Heart left ventricle (tissue), 16 donors: Measurements from ENCODE around the gene CDON. TPM values are rescaled to one million over a fixed set of nuclear protein-coding genes. Genes with fewer than 3 reads are reported as not detected.
"Not testable (repeated sequence)": the region's sequence is repeated elsewhere in the genome, so short reads cannot be mapped to it uniquely, and the experiment has no call there.

ENCODE experiments used
- ATAC-seq, 4 donors: fragments of 200-7000 bp; cut with Tn5 transposase; one replicate each; pipeline ENCODE4 v1.9.1; 2020 to 2022; ENCODE audit warnings: moderate library complexity in 4 of 4, mild to moderate bottlenecking in 3 of 4, moderate number of reproducible peaks in 1 of 4
- DNase-seq, 5 donors: peaks; one replicate each; pipeline ENCODE4 v3.0.0-alpha.2; 2020
- H3K27ac ChIP-seq, 12 donors: fragments of 200-600 bp; sonication (generic) in 4 of 12; one replicate each; pipeline versions ENCODE4 v1.5.0 to v1.8.0; 2016 to 2022; ENCODE audit warnings: mild to moderate bottlenecking in 2 of 12
- H3K27me3 ChIP-seq, 9 donors: fragments of 200-600 bp; sonication (generic) in 2 of 9; one replicate each; pipeline versions ENCODE4 v1.5.1 to v1.8.0; 2016 to 2022; ENCODE audit warnings: mild to moderate bottlenecking in 3 of 9
- H3K36me3 ChIP-seq, 9 donors: fragments of 200-600 bp; sonication (generic) in 2 of 9; one replicate each; pipeline versions ENCODE4 v1.5.0 to v1.8.0; 2018 to 2022; ENCODE audit warnings: mild to moderate bottlenecking in 2 of 9
- H3K4me1 ChIP-seq, 12 donors: fragments of 200-600 bp; sonication (generic) in 4 of 12; one replicate each; pipeline versions ENCODE4 v1.5.0 to v1.8.0; 2016 to 2022; ENCODE audit warnings: mild to moderate bottlenecking in 3 of 12
- H3K4me3 ChIP-seq, 12 donors: fragments of 200-600 bp; sonication (generic) in 4 of 12; one replicate each; pipeline versions ENCODE4 v1.5.0 to v1.8.0; 2017 to 2022; ENCODE audit warnings: mild to moderate bottlenecking in 9 of 12, moderate library complexity in 4 of 12
- H3K9me3 ChIP-seq, 12 donors: fragments of 200-600 bp; sonication (generic) in 4 of 12; one replicate each; pipeline versions ENCODE4 v1.5.0 to v1.8.0; 2016 to 2022; ENCODE audit warnings: mild to moderate bottlenecking in 1 of 12
- POLR2A ChIP-seq, 2 donors: fragments of 450-650 bp; IDR thresholded peaks; one replicate each; pipeline ENCODE4 v1.6.1; 2017; ENCODE audit warnings: antibody characterized with exemption in 2 of 2, mild to moderate bottlenecking in 2 of 2, moderate library complexity in 2 of 2
- WGBS, 4 donors: extraction: QIAGEN DNeasy Blood & Tissue Kit in 2 of 4; methylation state at CpG; one replicate each; pipeline versions ENCODE4 v1.1.5 to v1.1.7; 2013 to 2018; 5-methylcytosine and 5-hydroxymethylcytosine counted together
- intact Hi-C, 10 donors: fragments of 100-400 bp; cut with DNase I; formaldehyde crosslinking; loops; one replicate each; pipeline versions ENCODE4 v1.11.1 to v1.14.2; 2022
- polyA plus RNA-seq, 2 donors: library from polyadenylated mRNA; stranded (reverse); fragments of 200-250 nt; gene quantifications; one replicate each; pipeline ENCODE4 v1.2.3, GENCODE V29; 2013
- total RNA-seq, 9 donors: library from RNA; depleted of rRNA in 2 of 9; stranded (reverse); fragments of >200 nt in 2 of 9; fragmentation: NEBNext Ultra II Directional in 3 of 9; extraction: Animal tissue kit (Norgen Biotek cat#: 25700) in 3 of 9; gene quantifications; one replicate each; pipeline versions ENCODE4 v1.1.0 to v1.2.4, GENCODE V29; 2016 to 2023
- TF ChIP-seq, protein P1 (sequence below), 12 donors: fragments of 200-600 bp; sonication (generic) in 4 of 12; IDR thresholded peaks; one replicate each; pipeline versions ENCODE4 v1.5.0 to v1.8.0; 2018 to 2022; ENCODE audit warnings: antibody characterized with exemption in 12 of 12, mild to moderate bottlenecking in 5 of 12
- donor health status: ischemic (EF 13 %, LVEDD 7.1; RV severe dilation, severe dysfunction).
- donor health status: healthy with polysubstance abuse.
- donor health status: DM: no; HTN: yes; CAD: no.
- donor health status: DM: no; HTN: no; CAD: no.
- donor health status: ischemic (EF 25% LVEDD 6.9; RV normal size, moderate dysfunction).
- donor health status: ischemic (EF 25% LVEDD 5.7; RV mildly dilated, moderate dysfunction).
- donor health status: healthy.
- donor health status: DM: yes; HTN: yes; CAD: no.
- donor health status: ischemic (EF 35%, LVEDD 5.7; RV mildly dilated, moderate dysfunction).
- donor health status: nonischemic (EF 11% LVEDD 7.7; RV severe dilation, severe dysfunction).
- donor health status: DM: yes; HTN: yes; CAD: no.
- donor health status: PGD.
- donor health status: ischemic (EF 29% LVEDD 5.4; RV normal size, mild dysfunction).
- donor health status: nonischemic (EF 23%, LVEDD 6.1; RV moderate dilation, normal function).

The CDON gene
- total and polyA plus RNA-seq, 11 donors: 1.2 to 51.5 (median 7.3) TPM

DNA sequence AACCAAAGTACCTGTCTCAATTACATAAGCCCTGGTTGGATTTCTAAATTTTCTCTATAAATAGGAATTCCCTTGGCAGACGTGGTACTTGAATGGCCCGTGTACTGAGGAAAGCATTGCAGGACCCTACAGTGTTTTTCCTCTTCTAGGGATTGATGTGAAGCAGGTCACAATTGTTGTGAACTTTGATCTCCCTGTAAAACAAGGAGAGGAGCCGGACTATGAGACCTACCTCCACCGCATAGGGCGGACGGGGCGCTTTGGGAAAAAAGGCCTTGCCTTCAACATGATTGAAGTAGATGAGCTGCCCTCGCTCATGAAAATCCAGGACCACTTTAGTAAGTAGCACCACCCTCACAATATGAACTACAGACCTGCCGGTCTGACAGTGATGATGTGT lies 141.6 kb downstream of the CDON start:
- intact Hi-C loops: loop anchor here in 2 of 10 donors (1.0 to 5.0 kb wide), 2 partner anchors 271 to 273 kb away; no protein-coding TSS in a partner anchor
- H3K27me3 ChIP-seq: peaks cover 0 to 22% (median 3%) of the 10 kb centered on the region in 9 donors
- DNase-seq (no peak), ATAC-seq (no peak)
- no peak overlapping the region for H3K4me3 ChIP-seq
- no peaks in the 10 kb centered on the region for H3K9me3 ChIP-seq
- TF ChIP-seq, protein P1, sequence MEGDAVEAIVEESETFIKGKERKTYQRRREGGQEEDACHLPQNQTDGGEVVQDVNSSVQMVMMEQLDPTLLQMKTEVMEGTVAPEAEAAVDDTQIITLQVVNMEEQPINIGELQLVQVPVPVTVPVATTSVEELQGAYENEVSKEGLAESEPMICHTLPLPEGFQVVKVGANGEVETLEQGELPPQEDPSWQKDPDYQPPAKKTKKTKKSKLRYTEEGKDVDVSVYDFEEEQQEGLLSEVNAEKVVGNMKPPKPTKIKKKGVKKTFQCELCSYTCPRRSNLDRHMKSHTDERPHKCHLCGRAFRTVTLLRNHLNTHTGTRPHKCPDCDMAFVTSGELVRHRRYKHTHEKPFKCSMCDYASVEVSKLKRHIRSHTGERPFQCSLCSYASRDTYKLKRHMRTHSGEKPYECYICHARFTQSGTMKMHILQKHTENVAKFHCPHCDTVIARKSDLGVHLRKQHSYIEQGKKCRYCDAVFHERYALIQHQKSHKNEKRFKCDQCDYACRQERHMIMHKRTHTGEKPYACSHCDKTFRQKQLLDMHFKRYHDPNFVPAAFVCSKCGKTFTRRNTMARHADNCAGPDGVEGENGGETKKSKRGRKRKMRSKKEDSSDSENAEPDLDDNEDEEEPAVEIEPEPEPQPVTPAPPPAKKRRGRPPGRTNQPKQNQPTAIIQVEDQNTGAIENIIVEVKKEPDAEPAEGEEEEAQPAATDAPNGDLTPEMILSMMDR (IDR thresholded peaks at IDR 0.05): no peak
- no peaks in the 10 kb centered on the region for H3K36me3 ChIP-seq
- H3K4me1 ChIP-seq: no peaks in the 10 kb centered on the region
- 78 to 84% (median 80%) methylated on average over 9 of the region's 9 CpGs for WGBS, 4 donors
- no peak overlapping the region for H3K27ac ChIP-seq

DNA sequence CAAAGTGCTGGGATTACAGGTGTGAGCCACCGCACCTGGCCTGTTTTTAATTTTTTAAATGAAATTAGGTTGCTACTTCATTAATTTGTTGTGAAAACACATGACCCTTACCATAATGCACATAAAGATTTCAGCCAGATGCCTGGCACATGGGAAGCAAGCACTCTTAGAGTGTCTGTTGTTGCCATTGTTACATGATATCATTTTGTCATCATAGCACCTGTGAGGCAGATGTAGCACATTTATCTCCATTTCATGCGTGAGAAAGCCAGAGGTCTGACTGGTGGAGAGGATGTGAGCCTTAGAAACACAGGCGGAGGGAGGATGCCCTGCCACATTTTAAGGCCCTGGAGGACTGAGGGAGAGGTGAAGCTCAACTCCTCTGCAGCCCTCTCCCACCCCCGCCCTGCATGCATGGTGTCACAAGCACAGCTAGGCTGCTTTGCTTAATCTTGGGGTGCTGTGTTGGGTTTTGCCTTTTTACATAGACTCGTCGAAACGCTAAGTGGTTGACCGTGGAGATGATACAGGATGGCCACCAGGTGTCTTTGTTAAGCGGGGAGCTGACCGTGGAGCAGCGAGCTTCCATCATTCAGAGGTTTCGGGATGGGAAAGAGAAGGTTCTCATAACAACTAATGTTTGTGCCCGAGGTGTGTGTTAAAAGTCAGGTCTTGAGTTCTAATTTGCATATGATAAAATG lies 144.4 kb downstream of the CDON start:
- no peaks in the 10 kb centered on the region for H3K36me3 ChIP-seq
- DNase-seq (no peak), ATAC-seq (no peak)
- TF ChIP-seq, protein P1 (IDR thresholded peaks at IDR 0.05): no peak
- TF ChIP-seq POLR2A (IDR thresholded peaks at IDR 0.05): no peak
- WGBS, 4 donors: 74 to 79% (median 78%) methylated on average over 13 of the region's 13 CpGs
- intact Hi-C loops: no loop called here
- no peaks in the 10 kb centered on the region for H3K4me1 ChIP-seq
- H3K27me3 ChIP-seq: peaks cover 0 to 29% (median 3%) of the 10 kb centered on the region in 9 donors
- no peak overlapping the region for H3K27ac ChIP-seq
- no peaks in the 10 kb centered on the region for H3K9me3 ChIP-seq
- H3K4me3 ChIP-seq: no peak overlapping the region

DNA sequence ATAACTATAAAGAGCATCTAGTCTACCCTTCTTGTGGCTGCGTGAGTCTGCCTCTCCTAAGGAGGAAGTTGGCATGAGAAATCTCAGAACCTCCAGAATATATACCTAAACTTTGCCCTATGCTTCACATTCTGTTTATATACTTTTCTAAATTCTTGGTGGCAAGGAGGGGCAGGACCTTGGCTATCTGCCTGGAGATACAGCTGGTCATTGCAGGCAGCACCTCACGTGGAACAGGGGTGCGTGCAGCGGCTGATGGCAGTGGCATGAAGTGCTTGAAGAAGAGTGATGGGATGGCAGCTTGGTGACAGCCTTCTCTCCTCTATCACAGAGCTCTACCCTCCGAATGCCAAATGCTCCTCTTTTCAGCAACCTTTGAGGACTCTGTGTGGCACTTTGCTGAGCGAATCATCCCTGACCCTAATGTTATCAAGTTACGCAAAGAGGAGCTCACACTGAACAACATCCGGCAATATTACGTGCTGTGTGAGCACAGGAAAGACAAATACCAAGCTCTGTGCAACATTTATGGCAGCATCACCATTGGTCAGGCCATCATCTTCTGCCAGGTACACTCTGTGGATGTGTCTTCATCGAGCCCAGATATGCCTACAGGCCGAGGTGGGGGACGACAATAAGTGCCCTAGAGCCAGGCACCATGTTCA lies 145.9 kb downstream of the CDON start:
- ATAC-seq: no peak
- Histone ChIP-seq H3K27me3 (peaks cover 0 to 34% (median 3%) of the 10 kb centered on the region in 9 donors), H3K36me3 (no peaks in the 10 kb centered on the region), H3K9me3 (no peaks in the 10 kb centered on the region), H3K4me1 (no peaks in the 10 kb centered on the region), H3K27ac (no peak overlapping the region), H3K4me3 (no peak overlapping the region)
- intact Hi-C loops: no loop called here
- WGBS, 4 donors: 73 to 81% (median 75%) methylated on average over 12 of the region's 12 CpGs
- DNase-seq: no peak
- TF ChIP-seq, protein P1 (IDR thresholded peaks at IDR 0.05): no peak
- TF ChIP-seq POLR2A (IDR thresholded peaks at IDR 0.05): no peak

DNA sequence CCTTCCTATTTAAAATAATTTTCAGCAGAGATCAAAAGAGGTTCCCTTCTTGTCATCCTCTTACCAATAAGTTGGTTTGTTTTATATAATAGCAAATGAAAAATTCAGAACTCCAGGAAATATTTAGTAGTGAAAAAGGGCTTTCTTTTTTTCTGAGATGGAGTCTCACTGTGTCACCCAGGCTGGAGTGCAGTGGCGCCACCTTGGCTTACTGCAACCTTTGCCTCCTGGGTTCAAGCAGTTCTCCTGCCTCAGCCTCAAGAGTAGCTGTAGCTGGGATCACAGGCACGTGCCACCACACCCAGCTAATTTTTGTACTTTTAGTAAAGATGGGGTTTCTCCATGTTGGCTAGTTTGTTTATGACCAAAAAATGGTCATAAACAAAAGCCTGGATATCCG lies 148.1 kb downstream of the CDON start:
- H3K4me3 ChIP-seq, DNase-seq, H3K9me3 ChIP-seq, ATAC-seq, H3K27ac ChIP-seq, intact Hi-C loops, H3K4me1 ChIP-seq, H3K36me3 ChIP-seq: not testable (repeated sequence)
- H3K27me3 ChIP-seq: peaks cover 0 to 27% (median 2%) of the 10 kb centered on the region in 9 donors
- WGBS, 4 donors: 72 to 84% (median 74%) methylated on average over 3 of the region's 3 CpGs
